IMR-90 (cell line): ENCODE measurements around the gene MAN1C1. TPM values are rescaled to one million over a fixed set of nuclear protein-coding genes. Genes with fewer than 3 reads are reported as not detected.

Experiments
- ATAC-seq: fragments of 200-7000 bp; cut with Tn5 transposase; 2 replicates; pipeline ENCODE4 v1.9.1; 2020; ENCODE audit warnings: low read depth, mild to moderate bottlenecking, moderate library complexity
- BruUV-seq: library from RNA; stranded (reverse); fragments of 400-500 nt; replicated peaks from 2 replicates; lab custom pipeline; 2021; lab: Mats Ljungman, UMichigan
- CTCF ChIA-PET: fragments of 300-600 bp; formaldehyde crosslinking; extraction: SDS; loops from one replicate; lab custom pipeline; 2021; ENCODE audit warnings: antibody characterized with exemption; lab: Yijun Ruan, JAX
- POLR2A ChIA-PET: fragments of 300-600 bp; sonication (Branson Sonifier 250); formaldehyde crosslinking; loops from one replicate; lab custom pipeline; 2022; ENCODE audit warnings: antibody characterized with exemption; ENCODE audit not compliant: unreplicated experiment; lab: Charles Lee
- DNase-seq: peaks from one replicate; pipeline ENCODE4 v3.0.0; 2013
- H2AFZ ChIP-seq: replicated peaks from 2 replicates; pipeline ENCODE3; 2013; ENCODE audit warnings: low read length, mild to moderate bottlenecking; ENCODE audit not compliant: poor library complexity
- H2AK5ac ChIP-seq: 2 replicates; pipeline ENCODE4 v1.6.1; 2013; ENCODE audit warnings: low read depth, low read length, inconsistent platforms
- H2AK9ac ChIP-seq: replicated peaks from 2 replicates; pipeline ENCODE3; 2013; ENCODE audit warnings: mild to moderate bottlenecking, low read depth, low read length, moderate library complexity; ENCODE audit not compliant: poor library complexity
- H2BK120ac ChIP-seq: 2 replicates; pipeline ENCODE4 v1.6.1; 2013; ENCODE audit warnings: low read depth, low read length, inconsistent platforms
- H2BK15ac ChIP-seq: 3 replicates; pipeline ENCODE4 v1.6.1; 2013; ENCODE audit warnings: low read depth, low read length, inconsistent platforms
- H2BK20ac ChIP-seq: 2 replicates; pipeline ENCODE4 v1.6.1; 2013; ENCODE audit warnings: low read depth, mild to moderate bottlenecking, inconsistent platforms, low read length, moderate library complexity
- H2BK5ac ChIP-seq: 2 replicates; pipeline ENCODE4 v1.6.1; 2013; ENCODE audit warnings: mild to moderate bottlenecking, low read depth, low read length, inconsistent platforms; ENCODE audit not compliant: poor library complexity, severe bottlenecking
- H3K14ac ChIP-seq: replicated peaks from 2 replicates; pipeline ENCODE4 v1.6.1; 2013; ENCODE audit warnings: low read depth, low read length, inconsistent platforms
- H3K18ac ChIP-seq: 2 replicates; pipeline ENCODE4 v1.6.1; 2013; ENCODE audit warnings: low read depth, low read length, control low read depth
- H3K23ac ChIP-seq: 2 replicates; pipeline ENCODE4 v1.6.1; 2013; ENCODE audit warnings: low read depth, low read length, inconsistent platforms
- H3K27ac ChIP-seq: 2 replicates; pipeline ENCODE4 v1.5.1; 2013; ENCODE audit warnings: mild to moderate bottlenecking, control low read depth, low read length; ENCODE audit not compliant: insufficient read depth
- H3K27me3 ChIP-seq: 2 replicates; pipeline ENCODE4 v1.6.1; 2013; ENCODE audit warnings: low read length; ENCODE audit not compliant: control insufficient read depth, insufficient read depth
- H3K36me3 ChIP-seq: 2 replicates; pipeline ENCODE4 v1.6.1; 2013; ENCODE audit warnings: low read length, mixed read lengths; ENCODE audit not compliant: control insufficient read depth, insufficient read depth
- H3K4ac ChIP-seq: 2 replicates; pipeline ENCODE4 v1.6.1; 2013; ENCODE audit warnings: low read depth, low read length, inconsistent platforms
- H3K4me1 ChIP-seq: 2 replicates; pipeline ENCODE4 v1.6.1; 2013; ENCODE audit warnings: low read length, mixed read lengths; ENCODE audit not compliant: control insufficient read depth, insufficient read depth
- H3K4me2 ChIP-seq: 2 replicates; pipeline ENCODE4 v1.6.1; 2013; ENCODE audit warnings: low read depth, mild to moderate bottlenecking, control low read depth, low read length, moderate library complexity
- H3K4me3 ChIP-seq: 2 replicates; pipeline ENCODE4 v1.5.1; 2013; ENCODE audit warnings: low read depth, mild to moderate bottlenecking, control low read depth, low read length, moderate library complexity; ENCODE audit not compliant: insufficient read depth
- H3K56ac ChIP-seq: 2 replicates; pipeline ENCODE4 v1.6.1; 2013; ENCODE audit warnings: low read length, inconsistent platforms; ENCODE audit not compliant: insufficient read depth; ENCODE audit errors: extremely low read depth
- H3K79me1 ChIP-seq, 2 experiments: 2 replicates each; pipeline ENCODE4 v1.6.1; 2013; ENCODE audit warnings: low read length in 2 of 2, inconsistent platforms in 1 of 2, low read depth in 1 of 2
- H3K9ac ChIP-seq: 2 replicates; pipeline ENCODE4 v1.6.1; 2013; ENCODE audit warnings: low read depth, low read length, control low read depth
- H3K9me1 ChIP-seq: 2 replicates; pipeline ENCODE4 v1.6.1; 2013; ENCODE audit warnings: low read length, inconsistent platforms; ENCODE audit not compliant: insufficient read depth
- H3K9me3 ChIP-seq: 2 replicates; pipeline ENCODE4 v1.6.1; 2013; ENCODE audit warnings: low read length; ENCODE audit not compliant: control insufficient read depth, insufficient read depth
- H4K20me1 ChIP-seq: 2 replicates; pipeline ENCODE4 v1.6.1; 2013; ENCODE audit warnings: low read length, inconsistent platforms; ENCODE audit not compliant: insufficient read depth
- H4K5ac ChIP-seq: 2 replicates; pipeline ENCODE4 v1.6.1; 2013; ENCODE audit warnings: mild to moderate bottlenecking, low read depth, low read length, control low read depth
- H4K8ac ChIP-seq, 2 experiments: 2 replicates each; pipeline ENCODE4 v1.6.1; 2013; ENCODE audit warnings: low read depth in 2 of 2, low read length in 2 of 2, control low read depth in 1 of 2, inconsistent platforms in 1 of 2
- H4K91ac ChIP-seq: 2 replicates; pipeline ENCODE4 v1.6.1; 2013; ENCODE audit warnings: low read depth, low read length, inconsistent platforms; ENCODE audit not compliant: insufficient read depth
- BHLHE40 ChIP-seq: fragments of 150-350 bp; IDR thresholded peaks from 2 replicates; pipeline ENCODE4 v1.6.1; 2016; ENCODE audit warnings: mild to moderate bottlenecking, low read depth, low read length
- CEBPB ChIP-seq: IDR thresholded peaks from 2 replicates; pipeline ENCODE4 v1.6.1; 2012; ENCODE audit warnings: low read depth, low read length, improper control_type of control experiment
- CHD1 ChIP-seq: IDR thresholded peaks from 2 replicates; pipeline ENCODE4 v1.6.1; 2012; ENCODE audit warnings: low read depth, low read length, improper control_type of control experiment
- FOS ChIP-seq: fragments of 150-350 bp; IDR thresholded peaks from 2 replicates; pipeline ENCODE4 v1.6.1; 2016; ENCODE audit warnings: low read depth, low read length
- MAFK ChIP-seq: IDR thresholded peaks from 2 replicates; pipeline ENCODE4 v1.6.1; 2012; ENCODE audit warnings: low read depth, low read length, improper control_type of control experiment
- MAZ ChIP-seq: IDR thresholded peaks from 2 replicates; pipeline ENCODE4 v1.6.1; 2012; ENCODE audit warnings: low read depth, mild to moderate bottlenecking, low read length, improper control_type of control experiment, moderate library complexity, borderline replicate concordance
- MXI1 ChIP-seq: IDR thresholded peaks from 2 replicates; pipeline ENCODE4 v1.6.1; 2012; ENCODE audit warnings: low read depth, mild to moderate bottlenecking, low read length, moderate library complexity, borderline replicate concordance
- NFE2L2 ChIP-seq: fragments of 150-350 bp; IDR thresholded peaks from 2 replicates; pipeline ENCODE4 v1.6.1; 2016; ENCODE audit warnings: low read depth, mild to moderate bottlenecking, low read length
- POLR2A ChIP-seq: IDR thresholded peaks from 2 replicates; pipeline ENCODE4 v1.6.1; 2012; ENCODE audit warnings: mild to moderate bottlenecking, low read depth, low read length
- RAD21 ChIP-seq: IDR thresholded peaks from 2 replicates; pipeline ENCODE4 v1.6.1; 2012; ENCODE audit warnings: low read length, improper control_type of control experiment
- RCOR1 ChIP-seq: IDR thresholded peaks from 2 replicates; pipeline ENCODE4 v1.6.1; 2012; ENCODE audit warnings: mild to moderate bottlenecking, low read length, improper control_type of control experiment; ENCODE audit not compliant: insufficient replicate concordance
- RFX5 ChIP-seq: IDR thresholded peaks from 2 replicates; pipeline ENCODE4 v1.8.0; 2012; ENCODE audit warnings: low read depth, mild to moderate bottlenecking, low read length, moderate library complexity
- SMC3 ChIP-seq: fragments of 150-350 bp; IDR thresholded peaks from 2 replicates; pipeline ENCODE4 v1.6.1; 2016; ENCODE audit warnings: low read depth, mild to moderate bottlenecking, antibody characterized with exemption, low read length, moderate library complexity
- USF2 ChIP-seq: fragments of 150-350 bp; IDR thresholded peaks from 2 replicates; pipeline ENCODE4 v1.6.1; 2017; ENCODE audit warnings: mild to moderate bottlenecking, antibody characterized with exemption, low read length, low read depth
- WGBS, 2 experiments: methylation state at CpG; one replicate each; pipeline versions ENCODE4 v1.1.5 to v1.1.7; 2013; ENCODE audit warnings: missing lambda C conversion rate in 2 of 2; ENCODE audit not compliant: insufficient read length in 1 of 2; ENCODE audit errors: extremely low coverage in 2 of 2; 5-methylcytosine and 5-hydroxymethylcytosine counted together
- dilution Hi-C: fragments of 300-500 bp; cut with HindIII; formaldehyde crosslinking; loops from one replicate; pipeline ENCODE4 v1.14.3; 2018; ENCODE audit warnings: low sequenced_read_pairs; ENCODE audit not compliant: unreplicated experiment
- in situ Hi-C: fragments of 300-500 bp; cut with MboI; formaldehyde crosslinking; loops from 3 replicates; pipeline ENCODE4 v1.14.3; 2019; ENCODE audit warnings: low sequenced_read_pairs, inconsistent platforms, mixed read lengths
- intact Hi-C: fragments of 100-400 bp; cut with micrococcal nuclease; formaldehyde crosslinking; loops from 2 replicates; pipeline ENCODE4 v1.10.0; 2022
- polyA plus RNA-seq, 3 experiments: library from polyadenylated mRNA; depleted of rRNA; stranded (reverse); fragments of >200 nt; gene quantifications; 2 replicates each; pipeline ENCODE4 v1.2.3, GENCODE V29; 2012; ENCODE audit warnings: low replicate concordance in 1 of 3
- total RNA-seq: library from RNA; depleted of rRNA; stranded (reverse); fragments of >200 nt; gene quantifications from 2 replicates; pipeline ENCODE4 v1.2.3, GENCODE V29; 2012
- TF ChIP-seq, protein P1 (sequence below): fragments of 150-350 bp; IDR thresholded peaks from 2 replicates; pipeline ENCODE4 v1.6.1; 2016; ENCODE audit warnings: low read depth, mild to moderate bottlenecking, low read length, moderate library complexity, borderline replicate concordance
- TF ChIP-seq, protein P2 (sequence below): conservative IDR thresholded peaks from 2 replicates; pipeline ENCODE4 v1.5.1; 2012; ENCODE audit warnings: mild to moderate bottlenecking, low read depth, low read length, improper control_type of control experiment

MAN1C1 gene
- total and polyA plus RNA-seq, 2 of the 4 experiments (the other 2 are of a cell fraction), result 3.2 to 11.3 TPM

- Histone ChIP-seq H2BK20ac (no peak overlapping the region), H2AK9ac (no peak overlapping the region), H3K36me3 (no peaks in the 10 kb centered on the region), H3K9ac (no peak overlapping the region), H3K9me1 (0 out of 2 replicates have a peak, but pooled peaks cover 3% of the 10 kb centered on the region), H3K79me1 (peaks cover 0 to 5% of the 10 kb centered on the region in 2 experiments; a peak in 2 of 4 replicates), H2AK5ac (no peak overlapping the region), H2AFZ (no peak overlapping the region), H3K4me2 (no peak overlapping the region), H2BK15ac (no peak overlapping the region), H3K14ac (no peak overlapping the region), H2BK120ac (no peak overlapping the region), H3K9me3 (no peaks in the 10 kb centered on the region), H4K91ac (no peak overlapping the region), H3K23ac (no peak overlapping the region), H4K8ac (no peak overlapping the region), H4K20me1 (no peaks in the 10 kb centered on the region), H2BK5ac (no peak overlapping the region), H3K4me3 (no peak overlapping the region), H3K18ac (no peak overlapping the region), H3K4me1 (no peaks in the 10 kb centered on the region; the same call in 1 of the 2 replicates), H3K56ac (no peak overlapping the region), H4K5ac (no peak overlapping the region), H3K27ac (no peak overlapping the region), H3K4ac (no peak overlapping the region), H3K27me3 (no peaks in the 10 kb centered on the region; the same call in 1 of the 2 replicates)
- no CpG with 5 or more reads among the region's 5 CpGs for WGBS, 2 experiments
- no TSS peak for BruUV-seq
- intact Hi-C loops (no loop called here), dilution Hi-C loops (no loop called here), in situ Hi-C loops (no loop called here)
- peak; percentile 69; the same call in 1 of the 2 replicates for ATAC-seq
- peak; percentile 42 for DNase-seq
- ChIA-PET CTCF (no interaction called here), POLR2A (no interaction called here)
- TF ChIP-seq MAFK, result no peak
- TF ChIP-seq RFX5, result no peak
- TF ChIP-seq RCOR1, result no peak
- TF ChIP-seq BHLHE40, result no peak
- no peak for TF ChIP-seq POLR2A
- no peak for TF ChIP-seq MAZ
- no peak for TF ChIP-seq MXI1
- TF ChIP-seq CHD1, result no peak
- TF ChIP-seq, protein P1, sequence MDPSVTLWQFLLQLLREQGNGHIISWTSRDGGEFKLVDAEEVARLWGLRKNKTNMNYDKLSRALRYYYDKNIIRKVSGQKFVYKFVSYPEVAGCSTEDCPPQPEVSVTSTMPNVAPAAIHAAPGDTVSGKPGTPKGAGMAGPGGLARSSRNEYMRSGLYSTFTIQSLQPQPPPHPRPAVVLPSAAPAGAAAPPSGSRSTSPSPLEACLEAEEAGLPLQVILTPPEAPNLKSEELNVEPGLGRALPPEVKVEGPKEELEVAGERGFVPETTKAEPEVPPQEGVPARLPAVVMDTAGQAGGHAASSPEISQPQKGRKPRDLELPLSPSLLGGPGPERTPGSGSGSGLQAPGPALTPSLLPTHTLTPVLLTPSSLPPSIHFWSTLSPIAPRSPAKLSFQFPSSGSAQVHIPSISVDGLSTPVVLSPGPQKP, result no peak
- no peak for TF ChIP-seq USF2
- TF ChIP-seq NFE2L2, result no peak
- no peak for TF ChIP-seq SMC3
- no peak for TF ChIP-seq FOS
- no peak for TF ChIP-seq CEBPB
- TF ChIP-seq, protein P2, sequence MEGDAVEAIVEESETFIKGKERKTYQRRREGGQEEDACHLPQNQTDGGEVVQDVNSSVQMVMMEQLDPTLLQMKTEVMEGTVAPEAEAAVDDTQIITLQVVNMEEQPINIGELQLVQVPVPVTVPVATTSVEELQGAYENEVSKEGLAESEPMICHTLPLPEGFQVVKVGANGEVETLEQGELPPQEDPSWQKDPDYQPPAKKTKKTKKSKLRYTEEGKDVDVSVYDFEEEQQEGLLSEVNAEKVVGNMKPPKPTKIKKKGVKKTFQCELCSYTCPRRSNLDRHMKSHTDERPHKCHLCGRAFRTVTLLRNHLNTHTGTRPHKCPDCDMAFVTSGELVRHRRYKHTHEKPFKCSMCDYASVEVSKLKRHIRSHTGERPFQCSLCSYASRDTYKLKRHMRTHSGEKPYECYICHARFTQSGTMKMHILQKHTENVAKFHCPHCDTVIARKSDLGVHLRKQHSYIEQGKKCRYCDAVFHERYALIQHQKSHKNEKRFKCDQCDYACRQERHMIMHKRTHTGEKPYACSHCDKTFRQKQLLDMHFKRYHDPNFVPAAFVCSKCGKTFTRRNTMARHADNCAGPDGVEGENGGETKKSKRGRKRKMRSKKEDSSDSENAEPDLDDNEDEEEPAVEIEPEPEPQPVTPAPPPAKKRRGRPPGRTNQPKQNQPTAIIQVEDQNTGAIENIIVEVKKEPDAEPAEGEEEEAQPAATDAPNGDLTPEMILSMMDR, result no peak
- no peak for TF ChIP-seq RAD21
Observed at GRCh38 chr1:25720624-25721023, 104.0 kb downstream of the MAN1C1 start.
